KBM-7 (cell line): ENCODE results near the gene PPP1R18.

Source experiments
- DNase-seq: peaks from one replicate; pipeline ENCODE4 v3.0.0-alpha.2; 2015
- in situ Hi-C: fragments of 300-500 bp; cut with MboI; formaldehyde crosslinking; loops from 2 replicates; pipeline ENCODE4 v1.14.3; 2020; ENCODE audit warnings: low sequenced_read_pairs, low pct_unique_long_range_greater_than_20kb, mixed read lengths

PPP1R18 gene

DNA sequence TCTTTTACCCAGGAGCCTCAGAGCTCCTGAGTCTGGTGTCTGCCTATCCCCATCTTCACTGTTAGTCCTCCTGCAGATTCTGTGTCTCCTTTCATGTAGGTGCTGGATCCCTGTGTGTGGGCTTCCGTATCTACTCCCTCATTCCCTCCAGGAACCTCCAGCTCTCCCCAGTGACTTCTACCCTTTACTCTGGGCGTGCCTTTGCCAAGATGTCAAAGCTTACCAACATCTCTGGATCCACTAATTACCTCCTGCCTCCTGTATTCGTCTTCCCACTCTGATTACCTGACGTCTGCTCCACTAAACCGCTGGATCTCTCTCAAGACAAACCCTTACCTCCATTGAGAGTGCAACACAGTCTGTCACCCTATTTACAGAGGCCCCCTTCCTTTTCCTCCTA lies 41.7 kb downstream of the PPP1R18 start:
- DNase-seq: no peak

DNA sequence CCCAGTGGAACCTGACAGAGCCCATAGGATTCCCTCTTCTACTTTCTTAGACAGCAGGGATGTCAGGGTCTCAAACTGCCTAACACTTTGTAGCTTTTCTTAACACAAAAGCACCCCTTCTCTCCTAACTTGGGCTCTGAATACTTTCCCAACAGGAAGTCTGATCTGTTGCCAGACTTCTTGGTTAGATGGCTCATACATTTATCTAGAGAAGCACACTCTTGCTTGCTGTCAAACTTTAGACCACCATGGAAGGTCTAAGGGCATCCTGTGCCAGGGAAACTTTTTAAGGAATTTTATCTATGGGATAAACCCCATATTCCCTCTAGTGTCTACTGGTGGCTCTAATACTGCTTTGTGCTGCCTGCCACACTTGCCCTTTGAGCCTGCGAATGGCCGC lies 42.8 kb downstream of the PPP1R18 start:
- no peak for DNase-seq
- in situ Hi-C loops: no loop called here

More for the DNA sequence above, 41.7 kb downstream of the PPP1R18 start:
- in situ Hi-C loops: no loop called here

DNA sequence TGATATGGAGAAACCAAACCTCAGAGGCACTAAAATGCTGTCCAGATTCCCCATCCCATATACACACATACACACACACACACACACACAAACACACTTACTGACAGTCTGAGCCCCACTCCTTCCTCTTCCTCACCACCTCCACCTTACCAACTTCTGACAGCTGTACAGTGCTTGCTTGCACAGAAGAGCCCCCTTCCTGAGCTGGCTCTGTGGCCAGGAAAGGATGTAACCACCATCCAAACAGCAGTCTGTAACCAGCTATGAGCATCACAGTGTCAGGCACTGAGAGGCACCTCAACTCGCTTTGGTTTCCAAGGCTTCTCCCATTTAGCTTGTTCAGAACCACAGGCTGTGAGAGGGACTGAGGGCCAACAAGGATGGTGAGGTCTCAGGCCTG lies 45.4 kb downstream of the PPP1R18 start:
- DNase-seq: no peak
- in situ Hi-C loops: no loop called here

DNA sequence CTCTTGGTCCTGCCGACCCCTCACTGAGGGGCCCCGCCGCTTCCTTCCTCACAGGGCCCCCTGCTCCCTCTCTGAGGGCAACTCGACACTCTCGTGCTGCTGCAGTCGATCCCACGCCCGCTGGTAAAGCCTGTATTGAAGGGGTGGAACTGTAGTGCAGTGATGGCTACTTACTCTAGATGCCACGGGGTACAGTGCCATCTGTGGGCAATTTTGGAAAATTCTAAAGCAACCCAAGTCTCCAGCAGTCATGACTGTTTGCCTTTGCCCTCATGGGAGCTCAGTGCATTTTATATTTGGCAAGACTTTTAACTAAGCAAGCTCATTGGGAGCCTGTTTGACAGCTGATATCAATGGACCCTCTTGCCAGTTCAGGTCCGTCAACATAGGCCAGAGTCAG lies 46.0 kb downstream of the PPP1R18 start:
- in situ Hi-C loops: no loop called here
- no peak for DNase-seq

DNA sequence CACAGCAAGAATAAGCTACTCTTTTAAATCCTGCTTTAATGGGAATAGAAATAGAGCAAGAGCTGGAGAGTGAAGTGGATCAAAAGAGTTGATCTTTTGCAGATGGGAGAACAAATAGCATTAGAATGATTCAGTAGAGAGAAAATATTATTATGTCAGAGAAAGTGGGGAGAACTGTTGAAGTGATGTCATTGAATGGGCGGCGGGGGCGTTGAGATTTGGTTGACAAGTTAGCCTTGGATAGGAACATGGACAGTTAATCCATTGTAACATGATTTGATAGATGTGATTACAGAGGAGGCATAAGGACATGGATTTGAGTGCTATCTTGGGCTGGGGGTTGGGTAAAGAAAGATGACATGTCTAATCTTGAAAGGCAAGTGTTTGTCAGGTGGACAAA lies 50.6 kb downstream of the PPP1R18 start:
- in situ Hi-C loops: no loop called here
- DNase-seq: no peak

DNA sequence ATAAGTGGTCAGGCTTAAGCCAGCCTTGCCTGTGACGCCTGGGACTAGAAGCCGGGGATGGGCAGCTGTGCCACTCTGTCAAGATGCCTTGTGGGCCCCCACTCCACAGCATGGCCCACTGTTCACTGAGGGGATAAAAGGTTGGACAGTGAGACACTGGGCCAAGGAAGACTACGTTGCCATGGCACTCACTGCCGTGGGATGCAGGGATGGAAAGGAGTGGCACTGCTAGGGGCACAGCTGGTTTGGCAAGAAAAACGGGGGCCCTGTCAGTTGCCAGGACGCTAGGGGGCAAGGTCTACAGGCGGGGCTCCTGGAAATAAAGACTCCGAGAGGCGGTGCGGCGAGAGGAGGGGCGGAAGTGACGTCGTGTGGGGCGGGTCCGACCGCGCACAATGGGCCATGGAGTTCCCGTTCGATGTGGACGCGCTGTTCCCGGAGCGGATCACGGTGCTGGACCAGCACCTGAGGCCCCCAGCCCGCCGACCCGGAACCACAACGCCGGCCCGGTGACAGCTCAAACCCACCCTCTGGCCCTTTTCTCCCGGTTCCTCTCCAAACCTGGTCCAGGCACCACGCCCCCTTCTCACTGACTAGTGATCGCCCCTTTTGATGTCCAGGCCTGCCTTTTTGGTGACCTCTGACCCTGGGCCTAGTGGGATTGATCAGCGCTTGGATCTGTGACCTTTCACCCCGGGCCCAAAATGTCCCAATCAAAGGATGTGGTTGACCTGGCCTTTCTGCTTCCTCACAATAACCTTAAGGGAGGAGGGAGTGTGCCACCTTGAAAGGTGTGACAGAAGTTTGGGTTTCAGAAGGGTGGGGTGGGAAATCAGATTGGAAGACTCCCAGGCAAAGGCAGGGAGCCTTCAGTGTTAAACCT lies 59.7 kb downstream of the PPP1R18 start, which contains the start of gene ATAT1:
Gene ATAT1, plus strand, starts transcription at position 391 of the 883 bp plus-strand sequence.
- in situ Hi-C loops: no loop called here
- peak; percentile 85 for DNase-seq
